ENCODE measurements around the gene PDGFRA.

Gene PDGFRA

DNA sequence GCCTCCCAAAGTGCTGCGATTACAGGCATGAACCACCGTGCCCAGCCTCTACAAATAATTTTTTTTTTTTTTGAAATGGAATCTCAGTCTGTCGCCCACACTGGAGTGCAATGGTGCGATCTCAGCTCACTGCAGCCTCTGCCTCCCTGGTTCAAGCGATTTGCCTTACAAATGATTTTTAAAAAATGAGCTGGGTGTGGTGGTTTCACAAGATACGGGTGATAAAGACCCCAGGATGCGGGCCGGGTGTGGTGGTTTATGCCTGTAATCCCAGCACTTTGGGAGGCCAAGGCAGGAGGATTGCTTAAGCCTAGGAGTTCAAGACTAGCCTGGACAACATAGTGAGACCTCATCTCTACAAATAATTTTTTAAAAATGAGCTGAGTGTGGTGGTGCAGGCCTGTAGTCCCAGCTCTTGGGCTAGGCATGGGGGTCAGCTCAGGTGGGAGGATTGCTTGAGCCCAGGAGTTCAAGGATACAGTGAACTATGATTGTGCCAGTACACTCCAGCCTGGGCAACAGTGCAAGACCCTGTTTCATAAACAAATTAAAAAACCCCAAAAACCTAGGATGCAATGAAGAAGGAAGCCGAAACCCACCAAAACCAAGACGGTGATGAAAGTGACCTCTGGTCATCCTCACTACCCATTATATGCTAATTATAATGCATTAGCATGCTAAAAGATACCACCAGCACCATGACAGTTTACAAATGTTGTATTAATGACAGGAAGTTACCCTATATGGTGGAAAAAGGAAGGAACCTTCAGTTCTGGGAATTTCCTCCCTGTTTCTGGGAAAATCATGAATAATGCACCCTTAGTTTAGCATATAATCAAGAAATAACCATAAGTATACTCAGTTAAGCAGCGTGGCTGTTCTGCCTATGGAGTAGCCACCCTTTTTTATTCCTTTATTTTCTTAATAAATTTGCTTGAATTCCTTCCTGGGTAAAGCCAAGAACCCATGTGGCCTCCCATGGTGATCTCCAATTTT is 27.7 kb downstream of the PDGFRA start:
- no peak for DNase-seq (ENCODE audit: low spot score)

DNA sequence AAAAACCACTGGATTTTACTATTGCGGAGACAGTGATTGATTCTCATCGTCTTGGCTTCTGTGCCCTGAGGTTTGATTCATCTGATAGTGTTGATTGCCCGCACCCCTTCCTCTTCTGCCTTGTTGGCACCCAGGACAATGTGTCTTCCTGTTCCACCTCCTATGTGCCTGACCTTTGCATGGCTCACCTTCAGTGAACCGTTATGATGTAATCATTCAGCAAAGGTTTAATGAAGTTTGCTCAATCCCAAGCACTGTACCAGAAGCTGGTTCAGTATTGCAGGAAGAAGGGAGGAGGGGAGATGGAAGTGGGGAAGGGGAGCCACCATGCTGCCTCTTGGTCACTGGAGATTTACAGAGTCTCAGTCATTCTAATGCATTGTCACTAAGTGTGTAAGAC is 36.3 kb downstream of the PDGFRA start:
- no peak for DNase-seq (ENCODE audit: low spot score)

GRCh38 chr4:54268151-54268550 is 39.1 kb downstream of the PDGFRA start:
- DNase-seq (ENCODE audit: low spot score), result no peak

DNA sequence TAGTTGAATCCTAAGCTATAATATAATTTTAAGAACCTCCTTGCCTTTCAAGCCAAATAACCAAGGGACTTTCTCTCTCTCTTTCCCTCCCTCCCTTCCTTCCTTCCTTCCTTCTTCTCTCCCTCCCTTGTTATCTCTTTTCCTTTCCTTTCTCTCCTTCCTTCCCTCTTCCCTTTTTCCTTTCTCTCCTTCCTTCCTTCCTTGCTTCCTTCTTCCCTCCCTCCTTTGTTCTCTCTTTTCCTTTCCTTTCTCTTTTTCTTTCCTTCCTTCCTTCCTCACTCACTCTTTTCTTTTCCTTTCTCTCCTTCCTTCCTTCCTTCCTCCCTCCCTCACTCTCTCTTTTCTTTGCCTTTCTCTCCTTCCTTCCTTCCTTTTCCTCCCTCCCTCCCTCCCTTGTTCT is 42.4 kb downstream of the PDGFRA start:
- DNase-seq (ENCODE audit: low spot score), result no peak

GRCh38 chr4:54272051-54272450 is 43.0 kb downstream of the PDGFRA start:
- DNase-seq (ENCODE audit: low spot score), result no peak

DNA sequence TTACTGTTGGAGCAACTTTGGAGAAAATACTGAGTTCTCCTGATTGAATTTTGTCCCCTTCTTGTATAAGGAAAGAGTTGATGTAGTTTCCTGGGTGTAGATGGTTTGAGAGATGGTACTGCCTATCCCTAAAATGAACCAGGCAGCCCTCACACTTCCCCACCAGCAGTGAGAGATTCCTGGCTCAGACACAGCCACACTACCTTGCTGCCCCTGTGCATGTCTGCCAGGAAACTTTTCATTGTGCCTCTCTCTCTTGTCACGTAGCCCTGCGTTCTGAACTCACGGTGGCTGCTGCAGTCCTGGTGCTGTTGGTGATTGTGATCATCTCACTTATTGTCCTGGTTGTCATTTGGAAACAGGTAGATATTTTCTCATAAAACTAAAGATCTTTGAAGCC is 45.2 kb downstream of the PDGFRA start:
- DNase-seq (ENCODE audit: low spot score), result no peak

DNA sequence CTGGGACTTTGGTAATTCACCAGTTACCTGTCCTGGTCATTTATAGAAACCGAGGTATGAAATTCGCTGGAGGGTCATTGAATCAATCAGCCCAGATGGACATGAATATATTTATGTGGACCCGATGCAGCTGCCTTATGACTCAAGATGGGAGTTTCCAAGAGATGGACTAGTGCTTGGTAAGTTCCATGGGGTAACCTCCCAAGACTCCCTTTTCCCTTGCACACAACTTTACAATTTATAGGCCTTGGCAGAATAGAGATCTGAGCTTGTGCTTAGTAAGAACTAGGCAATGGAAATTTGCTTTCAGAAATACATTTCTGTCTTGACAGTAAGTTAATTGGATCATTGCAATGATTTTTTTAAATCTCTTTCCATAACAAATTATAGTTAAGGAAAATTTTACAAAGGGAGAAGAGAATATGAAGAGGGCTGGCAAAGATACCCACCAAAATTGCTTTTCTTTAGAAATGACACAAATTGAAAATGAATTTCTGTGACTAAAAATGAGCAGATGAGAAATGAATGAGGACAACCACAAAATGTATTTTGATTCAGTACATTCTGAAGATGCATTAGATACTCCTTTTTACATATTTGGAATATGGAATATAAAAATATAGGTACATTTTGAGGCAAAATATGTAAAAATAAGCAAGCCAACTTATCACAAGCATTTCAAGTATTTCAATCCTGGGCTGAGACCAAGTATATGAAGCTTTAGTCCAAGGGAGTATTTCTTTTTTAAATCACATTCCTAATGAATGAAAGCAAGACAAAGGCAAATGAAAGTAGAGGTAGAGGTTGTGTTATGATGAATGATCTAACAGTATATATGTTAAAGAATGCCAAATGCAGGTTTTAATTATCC is 45.9 kb downstream of the PDGFRA start:
- no peak for DNase-seq (ENCODE audit: low spot score)

DNA sequence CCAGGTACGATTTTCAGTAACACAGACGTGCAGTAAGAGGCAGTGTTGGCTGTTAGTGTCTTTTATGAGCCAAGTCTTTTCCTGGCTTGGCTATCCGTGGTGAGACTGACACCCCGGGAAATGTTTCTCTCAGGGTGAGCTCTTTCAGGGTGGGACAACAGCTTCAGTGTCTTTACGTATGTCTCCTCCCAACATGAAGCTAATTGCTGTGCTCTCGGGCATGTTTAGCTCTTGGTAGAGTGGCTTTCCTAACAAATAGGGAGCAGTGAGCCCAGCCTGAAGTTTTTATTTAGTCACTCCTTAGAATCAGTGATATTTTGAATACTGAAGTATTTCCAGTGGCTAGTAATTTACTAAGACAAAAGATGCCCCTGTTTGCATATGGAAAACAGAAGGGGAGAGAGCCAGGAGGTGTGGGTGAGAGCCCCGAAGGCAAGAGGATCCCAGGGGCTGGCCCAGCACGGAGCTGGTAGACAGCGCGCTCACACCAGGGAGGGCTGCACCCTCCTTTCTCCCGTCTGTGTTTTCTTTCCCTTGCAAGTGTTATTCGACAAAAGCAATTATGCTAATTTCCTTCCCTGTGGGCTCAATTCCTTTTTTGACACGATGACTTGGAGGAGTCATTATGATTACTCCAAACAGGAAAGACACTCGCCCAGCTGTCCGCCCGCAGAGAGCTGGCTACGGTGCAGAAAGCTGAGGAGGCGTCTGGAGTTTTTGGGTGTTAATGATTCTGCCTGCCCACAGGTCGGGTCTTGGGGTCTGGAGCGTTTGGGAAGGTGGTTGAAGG is 47.7 kb downstream of the PDGFRA start:
- no peak for DNase-seq (ENCODE audit: low spot score)

- DNase-seq (ENCODE audit: low spot score), result no peak
Observed at GRCh38 chr4:54277691-54278090, 48.6 kb downstream of the PDGFRA start.

DNA sequence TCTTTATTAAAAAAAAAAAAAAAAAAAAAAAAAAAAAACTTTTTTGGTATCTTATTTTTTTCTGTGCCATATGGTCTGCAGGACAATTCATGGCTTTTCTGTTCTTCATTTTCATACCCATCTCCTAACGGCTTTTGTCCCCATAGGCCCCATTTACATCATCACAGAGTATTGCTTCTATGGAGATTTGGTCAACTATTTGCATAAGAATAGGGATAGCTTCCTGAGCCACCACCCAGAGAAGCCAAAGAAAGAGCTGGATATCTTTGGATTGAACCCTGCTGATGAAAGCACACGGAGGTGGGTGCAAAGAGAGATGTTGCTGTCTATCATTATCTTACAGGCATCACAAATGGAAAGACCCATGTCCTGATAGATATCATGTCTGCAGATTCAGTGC is 49.1 kb downstream of the PDGFRA start:
- no peak for DNase-seq (ENCODE audit: low spot score)

GRCh38 chr4:54281054-54281766 is 52.1 kb downstream of the PDGFRA start:
- DNase-seq (ENCODE audit: low spot score), result peak; percentile 27

GRCh38 chr4:54282837-54283236 is 53.7 kb downstream of the PDGFRA start:
- DNase-seq (ENCODE audit: low spot score), result no peak

DNA sequence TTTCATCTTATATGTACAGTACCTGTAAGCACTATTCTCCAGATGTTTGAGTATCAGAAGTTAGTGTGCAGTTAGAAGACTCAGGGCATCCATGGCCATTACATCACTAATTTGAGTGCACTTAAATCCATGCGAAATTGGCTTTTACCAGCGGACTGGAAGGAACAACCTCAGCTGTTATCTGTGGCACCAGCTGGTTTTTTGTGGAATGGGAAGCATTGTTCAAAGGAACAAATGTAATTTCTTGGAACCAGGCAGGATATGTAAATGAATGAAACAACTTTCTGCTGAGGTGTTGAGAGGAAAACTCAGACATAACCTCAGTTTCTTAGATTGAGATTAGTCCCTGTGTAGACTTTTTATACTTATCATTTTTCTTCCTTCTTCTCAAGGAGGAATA is 60.2 kb downstream of the PDGFRA start:
- no peak for DNase-seq (ENCODE audit: low spot score)

- DNase-seq (ENCODE audit: low spot score), result no peak
Observed at GRCh38 chr4:54290980-54291379, 61.9 kb downstream of the PDGFRA start.

DNA sequence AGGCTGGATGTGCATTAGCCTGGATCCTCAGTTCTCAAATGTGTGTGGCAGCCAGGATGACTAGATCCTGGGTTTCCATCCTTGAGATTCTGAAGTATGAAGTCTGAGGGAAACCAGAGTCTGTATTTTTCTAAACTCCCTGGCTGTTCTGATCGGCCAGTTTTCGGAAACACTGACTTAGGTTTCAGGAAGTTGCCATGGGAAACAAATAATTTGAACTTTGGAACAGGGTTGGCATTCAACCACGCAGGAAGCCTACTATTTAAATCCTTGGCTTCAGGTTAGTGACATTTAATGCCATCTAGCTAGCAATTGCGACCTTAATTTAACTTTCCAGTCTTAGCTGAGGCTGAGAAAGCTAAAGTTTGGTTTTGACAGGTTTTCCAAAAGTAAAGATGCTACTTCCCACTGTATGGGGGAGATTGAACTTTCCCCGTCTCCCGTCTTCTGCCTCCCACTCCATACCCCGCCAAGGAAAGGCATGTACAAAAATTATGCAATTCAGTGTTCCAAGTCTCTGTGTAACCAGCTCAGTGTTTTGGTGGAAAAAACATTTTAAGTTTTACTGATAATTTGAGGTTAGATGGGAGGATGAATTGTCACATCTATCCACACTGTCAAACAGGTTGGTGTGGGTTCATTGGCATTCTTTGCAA is 67.6 kb downstream of the PDGFRA start:
- no peak for DNase-seq (ENCODE audit: low spot score)

DNA sequence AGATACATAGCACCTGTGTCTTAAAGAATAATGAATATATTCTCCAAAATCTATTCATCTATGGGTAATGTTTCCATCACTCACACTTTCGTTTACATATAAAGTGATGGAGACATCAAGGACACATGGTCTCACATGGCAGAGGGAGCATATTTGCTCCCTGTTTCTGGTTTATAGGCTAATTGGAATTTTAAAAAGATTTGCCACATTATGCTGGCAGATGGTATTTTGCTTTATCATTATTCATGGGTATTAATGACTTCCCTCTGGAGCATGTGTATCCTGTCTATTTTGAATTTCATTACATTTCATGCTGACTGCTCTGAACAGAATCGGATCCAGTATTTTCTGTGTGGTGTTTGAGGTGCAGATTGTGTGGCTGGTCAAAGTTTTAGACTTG is 79.0 kb downstream of the PDGFRA start:
- DNase-seq (ENCODE audit: low spot score), result no peak

DNA sequence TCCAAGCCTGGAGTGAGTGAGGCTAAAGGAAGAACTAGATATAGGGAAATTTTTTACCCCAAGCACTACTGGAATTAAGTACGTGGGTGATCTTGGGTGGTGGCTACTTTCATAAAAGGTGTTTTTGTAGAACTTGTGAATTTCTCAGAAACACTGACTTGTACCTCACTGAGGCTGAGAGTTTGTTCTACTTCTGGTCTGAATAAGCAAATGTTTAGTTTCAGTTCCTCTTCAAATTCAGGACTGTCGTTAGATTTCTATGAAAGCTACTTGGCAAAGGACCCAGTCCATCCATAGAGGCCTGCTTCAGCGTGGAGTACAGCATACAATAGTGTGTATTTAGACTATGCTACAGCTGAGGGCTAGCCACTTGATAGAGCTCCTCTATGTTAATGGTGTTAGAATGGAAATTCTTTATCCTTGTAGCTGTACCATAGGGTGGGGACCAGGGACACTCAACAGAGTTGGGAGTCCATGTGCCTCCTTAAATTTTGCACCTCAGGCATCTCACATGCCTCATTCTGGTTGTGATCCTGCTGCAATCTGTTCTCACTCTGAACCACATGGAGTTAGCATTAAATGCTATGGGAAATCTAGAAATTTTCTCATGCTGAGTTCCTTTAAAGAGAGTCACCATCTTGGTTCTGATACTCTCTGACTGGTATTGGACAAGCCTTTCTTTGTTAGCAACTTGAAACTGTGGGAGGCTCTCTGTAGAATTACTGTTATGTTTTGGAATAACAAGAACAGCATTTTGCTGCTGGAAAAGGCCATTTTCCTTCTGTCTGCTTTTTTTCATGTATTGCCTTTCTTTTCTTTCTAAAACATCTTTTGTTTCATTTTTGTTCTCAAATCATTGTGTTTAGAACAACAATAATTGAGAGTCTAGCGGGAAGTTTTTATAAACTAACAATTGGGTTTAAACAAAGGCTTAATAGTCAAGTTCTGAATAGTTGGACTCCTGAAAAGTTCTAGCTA is 86.8 kb downstream of the PDGFRA start:
- no peak for DNase-seq (ENCODE audit: low spot score)

DNA sequence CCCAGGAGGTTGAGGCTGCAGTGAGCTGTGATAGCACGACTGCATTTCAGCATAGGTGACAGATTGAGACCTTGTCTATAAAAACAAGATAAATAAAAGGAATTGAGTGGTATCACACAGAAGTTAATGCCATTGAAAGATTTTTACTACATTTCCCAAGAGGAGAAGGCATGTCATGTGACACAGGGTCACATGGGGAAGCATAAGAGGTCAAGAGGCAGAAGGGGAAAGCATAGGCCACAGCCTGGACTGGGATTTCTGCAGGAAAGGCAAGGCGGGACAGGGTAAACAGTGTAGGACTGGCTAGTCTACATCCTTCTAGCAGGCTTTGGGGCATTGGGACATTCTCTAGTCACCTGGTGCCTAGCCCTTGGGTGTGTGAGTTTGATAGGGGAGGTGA is 88.6 kb downstream of the PDGFRA start:
- DNase-seq (ENCODE audit: low spot score), result no peak

- peak; percentile 32 for DNase-seq (ENCODE audit: low spot score)
Observed at GRCh38 chr4:54318904-54319303, 89.8 kb downstream of the PDGFRA start.
